ENCODE measurements around the gene GALNTL6.

The GALNTL6 gene

DNA sequence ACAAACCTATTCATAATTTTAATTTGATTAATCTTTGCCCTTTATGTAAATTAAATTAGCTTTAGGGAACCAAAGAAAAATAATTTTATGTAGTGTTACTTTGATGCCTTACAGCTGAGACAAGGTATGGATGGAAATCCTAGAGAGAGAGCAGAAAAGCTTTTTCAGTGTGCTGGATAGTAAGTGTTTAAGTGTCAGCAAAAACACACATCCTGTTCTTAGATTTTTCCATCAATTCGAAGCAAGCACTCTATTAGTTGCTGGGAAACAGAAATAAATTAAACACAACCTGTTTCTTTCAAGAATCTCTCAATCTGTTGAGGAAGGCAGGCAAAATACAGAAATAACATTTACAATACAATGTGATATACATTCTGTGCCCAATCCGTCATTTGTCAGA is 327.8 kb downstream of the GALNTL6 start:
- no peak for DNase-seq (ENCODE audit: low read depth)
- TF ChIP-seq, protein P1, sequence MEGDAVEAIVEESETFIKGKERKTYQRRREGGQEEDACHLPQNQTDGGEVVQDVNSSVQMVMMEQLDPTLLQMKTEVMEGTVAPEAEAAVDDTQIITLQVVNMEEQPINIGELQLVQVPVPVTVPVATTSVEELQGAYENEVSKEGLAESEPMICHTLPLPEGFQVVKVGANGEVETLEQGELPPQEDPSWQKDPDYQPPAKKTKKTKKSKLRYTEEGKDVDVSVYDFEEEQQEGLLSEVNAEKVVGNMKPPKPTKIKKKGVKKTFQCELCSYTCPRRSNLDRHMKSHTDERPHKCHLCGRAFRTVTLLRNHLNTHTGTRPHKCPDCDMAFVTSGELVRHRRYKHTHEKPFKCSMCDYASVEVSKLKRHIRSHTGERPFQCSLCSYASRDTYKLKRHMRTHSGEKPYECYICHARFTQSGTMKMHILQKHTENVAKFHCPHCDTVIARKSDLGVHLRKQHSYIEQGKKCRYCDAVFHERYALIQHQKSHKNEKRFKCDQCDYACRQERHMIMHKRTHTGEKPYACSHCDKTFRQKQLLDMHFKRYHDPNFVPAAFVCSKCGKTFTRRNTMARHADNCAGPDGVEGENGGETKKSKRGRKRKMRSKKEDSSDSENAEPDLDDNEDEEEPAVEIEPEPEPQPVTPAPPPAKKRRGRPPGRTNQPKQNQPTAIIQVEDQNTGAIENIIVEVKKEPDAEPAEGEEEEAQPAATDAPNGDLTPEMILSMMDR (conservative IDR thresholded peaks at IDR 0.05; ENCODE audit: low read depth, low read length) = no peak
- H3K4me3 ChIP-seq (ENCODE audit: low read depth, low read length) = no peak overlapping the region

DNA sequence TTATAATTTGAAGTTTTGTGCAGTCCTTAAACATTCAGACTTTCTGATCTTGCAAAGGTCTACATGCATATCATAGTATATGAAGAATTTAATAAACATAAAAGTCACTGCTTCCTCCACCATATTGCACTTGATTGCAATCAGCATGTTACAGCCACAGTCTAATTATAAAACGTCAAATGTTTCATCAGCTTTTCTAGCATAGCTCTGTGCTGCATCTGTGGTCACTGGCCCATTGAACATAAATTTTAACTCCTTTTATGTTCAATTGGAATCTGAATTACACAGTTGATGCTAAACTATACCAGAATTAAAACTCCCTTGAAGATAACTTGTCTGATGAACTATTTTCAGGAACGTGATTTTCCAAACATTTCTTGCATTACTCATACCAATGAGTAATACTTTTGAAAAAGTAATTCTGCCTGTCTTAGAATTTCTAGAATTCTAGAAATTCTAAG is 329.1 kb downstream of the GALNTL6 start:
- H3K4me3 ChIP-seq (ENCODE audit: low read depth, low read length) = no peak overlapping the region
- peak; percentile 56 for DNase-seq (ENCODE audit: low read depth)
- TF ChIP-seq, protein P1 (conservative IDR thresholded peaks at IDR 0.05; ENCODE audit: low read depth, low read length) = no peak

DNA sequence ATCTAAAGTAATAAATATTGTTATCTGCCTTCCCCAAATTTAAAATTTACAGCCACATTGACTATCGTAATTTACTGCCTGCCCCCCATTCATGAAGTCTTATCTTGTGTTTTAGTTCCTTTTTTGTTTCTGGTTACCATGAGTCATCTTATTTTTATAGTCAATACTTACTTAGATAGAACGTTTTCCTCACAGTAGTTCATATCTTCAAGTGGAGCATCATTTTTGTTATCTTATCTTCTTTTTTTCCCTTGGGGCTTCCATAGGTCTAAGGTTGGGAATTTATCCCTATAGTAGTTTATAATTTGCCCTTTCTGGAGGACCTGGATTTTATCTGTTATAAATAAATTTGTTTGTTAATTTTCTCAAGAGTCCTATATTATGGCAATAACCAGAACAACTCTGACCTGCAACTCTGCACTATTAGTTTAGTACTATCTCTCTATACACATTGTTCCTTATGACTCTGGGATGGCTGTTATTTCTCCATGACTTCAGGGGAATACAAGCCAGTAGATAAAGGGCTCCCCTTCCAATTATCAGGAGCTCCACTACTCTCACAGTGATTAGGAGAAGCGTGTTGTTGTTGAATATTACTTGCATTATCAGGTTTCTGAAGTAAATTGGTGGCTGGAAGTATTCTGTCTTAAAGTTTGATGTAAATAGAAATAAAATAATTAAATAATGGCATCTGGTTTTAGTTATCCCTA is 330.6 kb downstream of the GALNTL6 start:
- TF ChIP-seq, protein P1 (conservative IDR thresholded peaks at IDR 0.05; ENCODE audit: low read depth, low read length) = no peak
- H3K4me3 ChIP-seq (ENCODE audit: low read depth, low read length) = no peak overlapping the region
- peak; percentile 16 for DNase-seq (ENCODE audit: low read depth)

DNA sequence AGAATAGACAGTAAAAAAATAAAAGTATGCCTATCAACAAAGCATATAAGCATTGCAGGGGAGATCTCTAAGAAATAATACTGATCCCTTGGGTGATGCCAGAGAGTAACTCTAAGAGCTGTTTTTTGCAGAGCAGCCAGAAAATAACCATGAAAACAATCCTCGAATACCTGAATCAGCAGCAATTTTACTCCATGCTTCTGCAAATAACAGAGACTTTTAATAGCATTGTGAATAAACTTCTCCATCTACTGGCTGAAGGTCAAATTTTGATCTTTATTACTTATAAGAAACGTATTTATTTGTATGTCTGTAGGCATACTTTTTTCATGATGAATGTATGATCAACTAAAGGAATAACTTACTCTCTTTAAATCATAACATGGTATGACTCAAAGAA is 334.5 kb downstream of the GALNTL6 start:
- TF ChIP-seq, protein P1 (conservative IDR thresholded peaks at IDR 0.05; ENCODE audit: low read depth, low read length) = no peak
- DNase-seq (ENCODE audit: low read depth) = peak; percentile 63
- H3K4me3 ChIP-seq (ENCODE audit: low read depth, low read length) = no peak overlapping the region

DNA sequence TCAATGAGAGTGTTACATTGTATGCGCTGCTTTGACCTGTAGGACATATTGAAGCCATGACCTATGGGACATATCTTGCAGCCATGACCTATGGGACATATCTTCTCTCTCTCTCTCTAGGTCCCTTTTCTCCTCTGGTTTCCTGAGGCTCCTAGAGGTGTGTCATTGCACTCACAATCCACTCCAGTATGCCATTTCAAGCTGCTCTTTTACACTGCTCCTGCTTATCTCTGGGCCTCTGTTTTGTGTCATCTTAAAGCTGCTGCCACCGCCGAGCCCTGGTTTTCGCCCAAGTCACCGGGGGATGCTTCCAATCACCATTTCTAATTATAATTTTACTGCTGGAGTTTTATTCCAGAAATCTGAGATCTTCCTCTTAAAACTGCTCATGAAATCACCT is 336.1 kb downstream of the GALNTL6 start:
- no peak for DNase-seq (ENCODE audit: low read depth)
- TF ChIP-seq, protein P1 (conservative IDR thresholded peaks at IDR 0.05; ENCODE audit: low read depth, low read length) = no peak
- no peak overlapping the region for H3K4me3 ChIP-seq (ENCODE audit: low read depth, low read length)

DNA sequence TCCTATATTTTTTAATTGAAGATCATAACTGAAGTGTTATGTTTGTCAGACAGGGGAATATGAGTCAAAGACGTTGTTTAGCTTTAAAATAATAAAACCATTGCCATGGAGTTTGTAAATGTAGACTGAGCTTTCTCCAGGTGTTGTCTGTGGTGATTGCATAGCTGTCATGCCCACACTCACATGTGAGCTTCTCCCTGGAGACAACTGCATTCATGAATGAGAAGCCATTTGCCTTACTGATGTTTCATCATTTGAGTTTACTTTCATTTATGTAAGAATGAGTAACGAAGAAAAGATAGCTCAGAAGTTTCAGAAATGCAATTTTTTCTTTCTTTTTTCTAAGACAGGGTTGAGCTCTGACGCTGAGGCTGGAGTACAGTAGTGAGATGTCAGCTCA is 339.1 kb downstream of the GALNTL6 start:
- H3K4me3 ChIP-seq (ENCODE audit: low read depth, low read length) = no peak overlapping the region
- DNase-seq (ENCODE audit: low read depth) = no peak
- TF ChIP-seq, protein P1 (conservative IDR thresholded peaks at IDR 0.05; ENCODE audit: low read depth, low read length) = no peak

DNA sequence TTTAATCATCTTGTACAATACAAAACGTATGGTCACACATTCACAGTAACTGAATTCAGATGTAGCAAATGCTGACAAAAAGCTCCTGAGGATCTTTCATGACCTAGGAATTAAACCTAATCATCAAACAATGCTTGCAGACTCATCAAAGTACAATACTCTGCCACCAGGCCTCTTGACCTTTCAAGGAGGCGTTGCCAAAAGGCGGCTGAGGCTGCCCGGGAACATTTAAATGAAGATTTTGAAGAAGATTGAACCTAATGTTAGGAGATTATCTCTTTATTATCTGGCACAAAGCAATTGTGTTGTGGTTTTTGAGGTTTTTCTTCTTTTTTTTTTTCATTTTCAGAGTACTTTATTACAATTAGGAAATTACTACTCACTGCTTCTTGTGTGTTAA is 340.5 kb downstream of the GALNTL6 start:
- TF ChIP-seq, protein P1 (conservative IDR thresholded peaks at IDR 0.05; ENCODE audit: low read depth, low read length) = no peak
- H3K4me3 ChIP-seq (ENCODE audit: low read depth, low read length) = no peak overlapping the region
- no peak for DNase-seq (ENCODE audit: low read depth)
